Pancreas (tissue), 10 donors: Measurements from ENCODE around the gene APP. TPM values are rescaled to one million over a fixed set of nuclear protein-coding genes. Genes with fewer than 3 reads are reported as not detected.
A peak's percentile ranks its signal among the peaks of the same experiment; 100 is the strongest.

Experiments
- ATAC-seq, 4 donors: fragments of 200-7000 bp; cut with Tn5 transposase; one replicate each; pipeline versions ENCODE4 v1.8.0 to v1.9.1; 2020; ENCODE audit warnings: mild to moderate bottlenecking in 4 of 4, moderate library complexity in 4 of 4
- DNase-seq, 6 donors: peaks; one replicate each; pipeline ENCODE4 v3.0.0-alpha.2; 2020
- FAIRE-seq: peaks from 2 replicates; lab custom pipeline; 2012; peaks lifted over from hg19 to GRCh38; lab: Jason Lieb, UNC
- H3K27ac ChIP-seq, 4 donors: fragments of 200-600 bp; sonication (generic); 1 replicate in 3 of 4; 2 replicates in 1 of 4; pipeline versions ENCODE4 v1.5.0 to v1.8.0; 2020
- H3K27me3 ChIP-seq, 4 donors: fragments of 200-600 bp; one replicate each; pipeline ENCODE4 v1.8.0; 2021
- H3K36me3 ChIP-seq, 3 donors: fragments of 200-600 bp; sonication (generic) in 1 of 3; one replicate each; pipeline versions ENCODE4 v1.5.0 to v1.8.0; 2020 to 2021
- H3K4me1 ChIP-seq, 3 donors: fragments of 200-600 bp; one replicate each; pipeline ENCODE4 v1.8.0; 2021
- H3K4me3 ChIP-seq, 4 donors: fragments of 200-600 bp; sonication (generic) in 2 of 4; one replicate each; pipeline versions ENCODE4 v1.5.0 to v1.8.0; 2020 to 2021
- H3K9me3 ChIP-seq, 4 donors: fragments of 200-600 bp; one replicate each; pipeline ENCODE4 v1.8.0; 2021
- CTCF ChIP-seq, 4 donors: fragments of 200-600 bp; sonication (generic) in 3 of 4; IDR thresholded peaks; one replicate each; pipeline versions ENCODE4 v1.5.0 to v1.8.0; 2021; ENCODE audit warnings: antibody characterized with exemption in 4 of 4
- WGBS, 2 donors: extraction: QIAGEN DNeasy Blood & Tissue Kit; methylation state at CpG; one replicate each; pipeline ENCODE4 v1.1.7; 2013; 5-methylcytosine and 5-hydroxymethylcytosine counted together
- intact Hi-C, 3 donors: fragments of 100-400 bp; cut with DNase I; formaldehyde crosslinking; loops; one replicate each; pipeline versions ENCODE4 v1.11.1 to v1.14.2; 2022
- polyA plus RNA-seq, 2 donors: library from polyadenylated mRNA; stranded (reverse); fragments of 200-250 nt; gene quantifications; one replicate each; pipeline ENCODE4 v1.2.3, GENCODE V29; 2013
- total RNA-seq, 6 donors: library from RNA; stranded (reverse); fragmentation: NEBNext Ultra II Directional in 4 of 6; extraction: Animal tissue kit (Norgen Biotek cat#: 25700) in 4 of 6; gene quantifications; one replicate each; pipeline versions ENCODE4 v1.2.1 to v1.2.4, GENCODE V29; 2021 to 2023
- donor health status: healthy with polysubstance abuse.
- donor health status: DM: no; HTN: no; CAD: no; lungs with moderate emphysema.
- donor health status: DM: no; HTN: no; CAD: no.
- donor health status: control.
- donor health status: control.
- donor health status: Bipolar disorder and iron deficiency.
- donor health status: DM: yes; HTN: yes; CAD: no.
- donor health status: DM: no; HTN: no; CAD: no.
- donor health status: DM: no; HTN: no; CAD: no.
- donor health status: DM: yes; HTN: yes; CAD: no.

Gene APP
- total and polyA plus RNA-seq, 8 donors, result 50.7 to 372 (median 165) TPM

GRCh38 chr21:25979845-25980616 is 190.5 kb downstream of the APP start:
- H3K27me3 ChIP-seq, result no peaks in the 10 kb centered on the region
- FAIRE-seq (no peak), DNase-seq (no peak), ATAC-seq (no peak)
- 80 to 90% methylated on average over 9 of the region's 9 CpGs for WGBS, 2 donors
- H3K9me3 ChIP-seq, result no peaks in the 10 kb centered on the region
- H3K4me1 ChIP-seq, result peaks cover 0 to 22% (median 14%) of the 10 kb centered on the region in 3 donors
- TF ChIP-seq CTCF (IDR thresholded peaks at IDR 0.05), result no peak
- no peak overlapping the region for H3K4me3 ChIP-seq
- H3K27ac ChIP-seq, result no peak overlapping the region
- peaks cover 0 to 4% (median 0%) of the 10 kb centered on the region in 3 donors for H3K36me3 ChIP-seq
- intact Hi-C loops, result no loop called here

GRCh38 chr21:25977068-25977611 is 193.4 kb downstream of the APP start:
- H3K9me3 ChIP-seq, result no peaks in the 10 kb centered on the region
- ATAC-seq, result peak in 2 of 4 donors; percentile 36 to 56
- peak overlapping the region in 1 of 4 donors; percentile 21 for H3K27ac ChIP-seq
- DNase-seq, result no peak
- no peak for TF ChIP-seq CTCF (IDR thresholded peaks at IDR 0.05)
- FAIRE-seq, result no peak
- H3K4me1 ChIP-seq, result peaks cover 0 to 6% (median 0%) of the 10 kb centered on the region in 3 donors
- peaks cover 0 to 24% (median 0%) of the 10 kb centered on the region in 3 donors for H3K36me3 ChIP-seq
- no peaks in the 10 kb centered on the region for H3K27me3 ChIP-seq
- no peak overlapping the region for H3K4me3 ChIP-seq
- intact Hi-C loops, result no loop called here

- no peak for DNase-seq
These were observed 195.6 kb downstream of the APP start for GRCh38 chr21:25974964-25975363.

GRCh38 chr21:25970254-25970930 is 200.2 kb downstream of the APP start:
- no peak overlapping the region for H3K4me3 ChIP-seq
- no peak for ATAC-seq
- H3K9me3 ChIP-seq, result no peaks in the 10 kb centered on the region
- no peak overlapping the region for H3K27ac ChIP-seq
- no peaks in the 10 kb centered on the region for H3K4me1 ChIP-seq
- TF ChIP-seq CTCF (IDR thresholded peaks at IDR 0.05), result no peak
- H3K36me3 ChIP-seq, result peaks cover 0 to 23% (median 0%) of the 10 kb centered on the region in 3 donors
- H3K27me3 ChIP-seq, result no peaks in the 10 kb centered on the region
- intact Hi-C loops, result no loop called here
- no peak for FAIRE-seq
- WGBS, 2 donors, result 79 to 91% methylated on average over 15 of the region's 15 CpGs
- DNase-seq, result no peak

More at GRCh38 chr21:25974964-25975363, 195.6 kb downstream of the APP start:
- no peaks in the 10 kb centered on the region for H3K27me3 ChIP-seq
- ATAC-seq, result no peak
- no peak overlapping the region for H3K4me3 ChIP-seq
- no peak for TF ChIP-seq CTCF (IDR thresholded peaks at IDR 0.05)
- 98% methylated on average over 8 of the region's 8 CpGs for WGBS, 2 donors
- H3K9me3 ChIP-seq, result no peaks in the 10 kb centered on the region
- intact Hi-C loops, result no loop called here
- no peak for FAIRE-seq
- H3K36me3 ChIP-seq, result peaks cover 0 to 24% (median 0%) of the 10 kb centered on the region in 3 donors
- H3K27ac ChIP-seq, result no peak overlapping the region
- peaks cover 0 to 6% (median 0%) of the 10 kb centered on the region in 3 donors for H3K4me1 ChIP-seq
